GM21723 (cell line): ENCODE data around the gene SRD5A1.

ENCODE experiments used
- ATAC-seq: cut with Tn5 transposase; IDR thresholded peaks from one replicate; pipeline ENCODE4 v1.9.1; 2021; ENCODE audit warnings: mild to moderate bottlenecking, moderate library complexity; ENCODE audit not compliant: unreplicated experiment

Gene SRD5A1

DNA sequence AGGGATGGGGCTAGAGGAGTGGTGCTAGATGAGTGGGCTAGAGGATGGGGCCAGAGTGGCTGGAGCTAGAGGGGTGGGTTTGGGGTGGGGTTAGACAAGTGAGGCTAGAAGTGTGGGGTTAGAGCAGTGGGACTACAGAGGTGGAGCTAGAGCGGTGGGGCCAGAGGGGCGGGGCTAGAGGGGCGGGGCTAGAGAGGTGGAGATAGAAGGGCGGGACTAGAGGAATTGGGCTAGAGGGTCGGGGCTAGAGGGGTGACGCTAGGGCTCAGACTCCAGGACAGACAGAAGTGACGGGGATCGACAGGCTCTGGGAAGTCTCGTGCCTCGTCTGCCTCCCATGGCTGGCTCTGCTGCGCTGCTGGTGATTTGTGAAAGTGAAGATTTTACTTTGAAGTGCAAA lies 49.0 kb downstream of the SRD5A1 start:
- no peak for ATAC-seq

DNA sequence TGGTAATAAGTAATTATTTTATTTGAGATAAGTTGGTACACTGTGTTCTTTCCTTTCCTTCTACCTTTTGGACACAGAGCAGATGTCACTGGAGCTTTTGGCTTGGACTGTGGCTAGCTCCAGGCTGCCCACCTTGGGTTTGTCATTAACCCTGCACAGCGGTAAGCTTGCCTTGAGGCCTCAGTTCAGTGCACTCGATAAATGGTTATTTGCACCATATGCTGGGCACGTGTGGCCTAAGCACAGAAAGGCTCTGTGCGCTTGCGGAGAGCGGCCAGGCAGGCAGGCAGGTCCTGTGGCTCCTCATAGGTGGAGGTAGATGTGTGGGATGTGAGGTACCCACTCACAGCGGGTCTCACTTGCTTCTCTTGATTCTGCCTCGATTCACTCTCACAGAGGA lies 50.0 kb downstream of the SRD5A1 start:
- no peak for ATAC-seq

DNA sequence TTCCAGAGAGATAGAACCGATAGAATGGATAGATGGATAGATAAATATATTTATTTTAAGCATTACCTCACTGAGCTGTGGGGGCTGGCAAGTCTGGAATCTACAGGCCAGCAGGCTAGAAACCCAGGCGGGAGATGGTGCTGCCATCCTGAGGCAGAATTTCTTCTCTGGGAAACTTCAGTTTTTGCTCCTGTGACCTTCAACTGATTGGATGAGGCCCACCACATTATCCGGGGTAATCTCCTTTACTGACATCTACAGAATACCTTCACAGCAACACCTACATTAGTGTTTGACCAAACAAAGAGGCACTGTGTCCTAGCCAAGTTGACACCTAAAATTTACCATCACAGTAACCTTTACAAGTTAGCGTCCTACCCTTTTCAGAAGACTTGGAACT lies 50.8 kb downstream of the SRD5A1 start:
- no peak for ATAC-seq

DNA sequence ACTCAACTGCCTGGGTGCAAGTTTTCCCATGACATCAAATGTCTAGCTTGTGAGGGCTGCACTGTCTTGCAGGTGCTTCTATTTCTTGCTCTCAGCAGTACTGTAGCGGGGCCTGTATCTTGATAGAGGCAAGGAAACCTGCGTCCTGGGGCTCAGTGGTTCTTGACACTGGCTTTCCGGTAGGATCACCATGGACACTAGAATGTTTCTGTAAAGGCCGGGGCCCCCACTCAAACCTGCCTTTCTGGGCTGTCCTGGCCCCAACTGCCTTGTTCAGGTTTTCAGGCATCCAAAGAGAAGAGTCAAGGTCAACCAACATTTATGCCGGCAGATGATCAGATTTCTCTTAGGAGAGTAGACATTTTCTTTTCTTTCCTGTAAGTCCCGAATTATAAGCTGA lies 53.3 kb downstream of the SRD5A1 start:
- no peak for ATAC-seq

DNA sequence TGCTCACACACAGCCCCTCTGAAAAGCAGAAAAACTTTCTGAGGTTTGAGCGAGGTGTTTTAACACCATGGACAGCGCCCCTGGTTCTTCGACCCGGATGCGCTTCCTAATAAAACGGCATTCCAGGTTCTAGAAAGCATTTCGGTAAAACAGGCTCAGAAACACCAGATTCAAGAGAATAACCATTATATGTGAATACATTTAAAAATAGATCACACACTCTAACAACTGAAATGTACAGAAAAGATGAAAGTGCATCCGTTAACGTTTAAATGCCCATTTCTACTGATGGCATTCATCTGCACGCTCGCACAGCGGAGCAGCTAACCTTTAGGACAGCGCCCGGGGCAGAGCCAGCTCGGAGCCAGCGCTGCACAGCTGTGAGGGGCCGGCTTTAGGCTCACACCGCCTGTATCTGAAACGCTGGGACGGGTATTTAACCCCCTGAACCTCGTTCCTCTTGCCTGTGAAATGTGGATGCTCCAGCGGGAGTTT lies 53.7 kb downstream of the SRD5A1 start:
- no peak for ATAC-seq

DNA sequence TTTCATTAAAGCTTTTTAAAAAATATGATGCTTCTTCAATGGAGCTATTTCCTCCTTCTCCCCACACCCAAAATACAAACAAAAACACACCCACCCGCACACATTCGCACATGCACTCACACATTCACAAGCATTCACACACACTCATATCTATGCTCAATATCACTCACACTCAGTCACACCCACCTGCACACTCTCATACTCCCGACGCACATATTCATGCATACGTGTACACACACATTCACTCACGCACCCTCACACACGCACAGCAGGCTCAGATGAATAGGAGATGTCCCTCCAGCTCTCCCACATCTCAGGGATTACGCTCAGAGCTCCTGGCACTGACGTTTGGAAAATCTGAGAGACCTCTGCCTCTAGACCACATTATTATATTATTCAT lies 54.3 kb downstream of the SRD5A1 start:
- no peak for ATAC-seq

DNA sequence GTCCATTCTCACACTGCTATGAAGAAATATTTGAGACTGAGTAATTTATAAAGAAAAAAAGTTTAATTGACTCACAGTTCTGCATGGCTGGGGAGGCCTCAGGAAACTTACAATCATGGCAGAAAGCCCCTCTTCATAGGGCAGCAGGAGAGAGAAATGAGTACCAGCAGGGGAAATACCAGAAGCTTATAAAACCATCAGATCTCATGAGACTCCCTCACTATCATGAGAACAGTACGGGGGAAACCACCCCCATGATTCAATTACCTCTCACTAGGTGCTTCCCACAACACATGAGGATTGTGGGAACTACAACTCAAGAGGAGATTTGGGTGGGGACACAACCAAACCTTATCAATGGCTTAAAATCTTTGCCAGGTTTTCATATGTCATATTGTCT lies 59.7 kb downstream of the SRD5A1 start:
- no peak for ATAC-seq

DNA sequence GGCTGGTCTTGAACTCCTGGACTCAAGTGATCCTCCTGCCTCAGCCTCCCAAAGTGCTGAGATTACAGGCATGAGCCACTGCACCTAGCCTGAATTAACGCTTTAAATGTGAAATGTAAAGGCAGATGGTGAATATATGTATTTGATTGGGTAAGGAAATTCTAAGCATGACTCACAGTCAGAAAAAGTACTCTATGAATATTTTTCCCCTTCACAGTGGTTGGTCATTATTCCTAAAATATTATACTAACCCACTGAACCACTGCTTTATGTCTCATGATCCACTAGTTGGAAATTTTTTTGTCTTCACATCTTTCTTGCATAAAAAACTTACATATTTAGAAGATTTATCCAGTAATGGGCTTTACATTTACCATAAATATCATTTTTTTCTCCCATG lies 65.5 kb downstream of the SRD5A1 start:
- ATAC-seq, result no peak

DNA sequence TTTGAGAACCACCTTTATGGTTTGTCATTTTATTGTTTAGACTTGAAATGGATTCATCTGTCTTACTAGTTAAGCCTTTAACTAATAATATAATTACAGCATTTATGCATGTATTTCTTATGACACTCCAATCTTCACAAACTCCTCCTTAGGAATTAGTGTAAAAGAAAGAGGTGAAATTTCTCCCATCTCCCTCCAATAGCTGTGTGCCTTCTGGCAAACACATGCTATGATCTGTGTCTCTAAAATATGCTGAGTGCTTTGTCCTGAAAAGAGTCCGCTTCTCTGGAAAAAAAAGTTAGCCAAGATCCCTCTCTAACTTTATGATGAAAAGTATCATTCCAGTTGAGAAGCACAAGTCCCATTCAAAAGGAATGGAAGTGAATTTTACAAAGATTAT lies 66.1 kb downstream of the SRD5A1 start:
- no peak for ATAC-seq

DNA sequence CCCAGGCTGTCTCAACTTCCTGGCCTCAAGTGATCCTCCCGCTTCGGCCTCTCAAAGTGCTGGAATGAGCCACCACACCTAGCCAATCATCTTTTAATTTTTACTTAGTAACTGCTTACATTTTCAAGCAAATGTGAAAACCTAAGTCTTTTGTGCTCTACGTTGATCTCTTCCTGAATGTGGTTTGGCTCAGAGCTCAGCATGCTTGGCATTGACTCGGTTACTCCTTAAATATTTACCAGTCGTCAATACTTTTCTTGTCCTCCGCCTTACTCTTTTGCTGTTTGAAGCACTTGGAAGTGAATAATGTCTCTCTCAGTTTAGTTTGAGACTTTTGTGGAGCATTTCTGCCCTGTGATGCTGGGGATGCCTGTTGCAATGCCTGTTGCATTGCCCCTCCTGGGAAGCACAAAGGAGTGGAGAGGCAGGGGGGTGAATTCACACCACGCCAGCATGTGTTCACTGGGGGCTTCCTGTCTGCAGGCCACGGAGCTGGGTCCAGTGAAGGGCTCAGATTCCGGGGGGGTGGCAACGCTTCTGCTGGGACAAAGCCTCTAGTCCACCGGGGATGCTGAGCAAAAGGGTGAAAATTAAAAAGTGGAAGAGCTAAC lies 66.9 kb downstream of the SRD5A1 start:
- ATAC-seq, result no peak

DNA sequence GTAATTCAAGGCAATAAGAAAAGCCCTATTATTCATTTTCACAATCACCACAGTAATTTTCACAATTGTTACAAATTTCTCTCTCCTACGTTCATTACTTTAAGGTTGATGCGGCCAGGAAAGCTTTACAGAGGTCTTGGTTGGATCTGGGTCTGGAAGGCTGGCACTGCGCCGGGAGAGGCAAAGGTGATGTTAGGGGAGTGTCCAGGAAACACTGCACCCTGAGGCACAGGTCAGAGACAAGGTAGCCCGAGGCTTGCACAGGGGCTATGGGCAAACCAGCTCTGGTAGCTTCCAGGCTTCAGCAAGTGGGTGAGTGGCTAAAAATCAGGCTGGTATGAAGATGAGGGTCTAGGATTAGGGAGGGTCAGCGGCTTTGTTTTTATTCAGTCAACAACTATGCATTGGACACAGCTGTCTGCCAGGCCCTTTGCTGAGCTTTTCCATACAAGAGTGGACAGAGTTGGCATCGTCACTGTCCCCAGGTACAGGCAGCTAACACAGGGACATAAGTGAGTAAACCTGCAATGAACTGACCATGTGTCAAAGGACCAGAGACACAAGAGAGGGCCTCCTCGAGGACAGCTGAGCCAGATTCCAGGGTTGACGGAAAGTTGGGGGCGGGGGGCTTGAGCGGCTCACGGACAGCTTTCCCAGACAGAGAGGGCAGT lies 67.6 kb downstream of the SRD5A1 start:
- ATAC-seq, result no peak

DNA sequence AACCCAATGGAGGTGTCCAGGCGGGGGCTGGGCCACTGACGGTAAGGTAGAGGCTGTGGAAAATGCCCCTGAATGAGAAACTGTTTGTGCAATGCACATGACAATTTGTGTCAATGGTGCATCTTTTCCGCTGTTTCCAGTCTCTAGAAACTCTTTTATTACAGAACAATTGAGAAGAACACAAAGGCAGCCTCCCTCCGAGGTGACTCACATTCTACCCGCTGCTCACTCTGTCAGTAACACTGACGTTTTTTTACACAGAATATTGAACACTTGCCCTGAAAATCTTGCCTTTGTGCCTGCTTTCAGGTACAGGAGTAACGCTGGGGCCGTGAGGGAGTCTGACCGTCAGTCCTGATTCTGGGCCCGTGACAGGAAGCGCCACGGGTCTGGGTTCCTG lies 68.3 kb downstream of the SRD5A1 start:
- no peak for ATAC-seq

DNA sequence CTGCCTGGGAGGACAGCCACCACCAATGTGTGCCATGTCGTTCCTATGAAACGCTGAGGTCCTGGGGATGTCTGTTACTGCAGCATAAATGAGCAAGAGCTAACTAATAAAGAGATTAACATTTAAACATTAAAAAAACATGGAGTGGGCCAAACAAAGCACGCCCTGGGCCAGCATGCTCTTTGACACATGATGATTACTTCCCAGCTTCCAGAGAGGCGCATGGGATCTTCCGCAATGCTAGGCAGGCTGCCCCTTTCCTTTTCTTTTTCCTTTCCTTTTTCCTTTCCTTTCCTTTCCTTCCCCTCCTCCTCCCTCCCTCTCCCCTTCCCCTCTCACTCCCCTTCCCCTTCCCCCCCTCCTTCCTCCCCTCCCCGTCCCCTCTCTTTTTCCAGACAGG lies 69.4 kb downstream of the SRD5A1 start:
- no peak for ATAC-seq

DNA sequence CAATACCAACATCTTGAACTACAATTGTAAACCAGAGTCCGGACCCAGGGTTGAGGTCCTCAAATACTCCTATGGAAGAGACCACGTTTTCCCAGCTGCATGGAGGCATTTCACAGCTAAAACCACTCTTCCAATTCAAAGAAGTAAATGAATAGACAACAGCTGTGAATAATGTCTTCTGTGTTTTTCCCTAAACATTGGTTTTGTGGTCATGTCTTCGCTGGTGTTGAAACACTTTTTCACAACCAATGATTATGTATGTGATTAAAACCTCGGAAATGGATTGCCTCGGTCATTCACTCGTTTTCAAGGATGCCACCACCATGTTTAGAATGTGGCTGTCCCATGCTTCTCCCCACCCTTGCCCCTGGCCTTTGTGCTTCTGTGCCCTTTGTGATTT lies 70.6 kb downstream of the SRD5A1 start:
- ATAC-seq, result no peak

DNA sequence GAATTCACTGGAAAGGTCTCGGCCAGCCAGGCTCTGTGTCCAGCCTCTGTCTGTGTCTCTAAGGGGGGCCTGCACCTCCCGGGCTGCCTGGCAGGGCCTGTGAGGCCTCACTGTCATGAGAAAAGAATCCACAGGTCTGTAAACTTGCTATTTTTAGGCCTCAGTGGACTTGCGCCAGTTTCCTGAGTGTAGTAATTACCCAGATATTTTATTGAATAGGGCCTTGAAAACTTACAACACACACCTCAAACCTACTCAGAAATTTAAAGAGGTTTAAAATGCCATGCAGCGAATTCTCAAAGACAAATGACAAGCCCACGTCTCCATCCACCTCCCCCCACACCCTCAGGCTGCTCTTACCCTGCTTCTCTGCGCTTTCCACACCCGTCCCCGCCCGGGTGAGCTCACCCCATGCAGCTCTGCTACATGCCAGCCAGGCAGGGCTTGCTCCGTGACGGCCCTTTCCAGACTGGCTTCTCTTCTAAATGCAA lies 71.2 kb downstream of the SRD5A1 start:
- ATAC-seq, result no peak

DNA sequence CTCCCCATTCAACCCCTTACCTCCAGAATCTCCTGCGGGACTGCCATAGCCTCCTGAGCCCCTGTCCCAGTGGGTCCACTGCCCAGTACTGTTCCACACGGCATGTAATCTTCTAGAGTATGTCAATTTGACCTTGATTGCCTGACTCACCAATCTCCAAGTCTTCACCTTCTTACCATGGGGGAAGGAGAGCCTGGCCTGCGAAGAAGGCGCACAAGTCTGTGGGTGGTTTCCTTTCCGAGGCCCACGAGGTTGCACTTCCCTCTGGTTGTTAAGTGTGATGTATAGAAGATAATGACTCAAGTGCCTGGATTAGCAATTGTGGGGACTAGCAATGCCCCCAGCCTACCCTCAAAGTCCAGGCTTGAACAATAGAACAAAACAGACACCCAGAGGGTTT lies 71.8 kb downstream of the SRD5A1 start:
- ATAC-seq, result peak; percentile 88

DNA sequence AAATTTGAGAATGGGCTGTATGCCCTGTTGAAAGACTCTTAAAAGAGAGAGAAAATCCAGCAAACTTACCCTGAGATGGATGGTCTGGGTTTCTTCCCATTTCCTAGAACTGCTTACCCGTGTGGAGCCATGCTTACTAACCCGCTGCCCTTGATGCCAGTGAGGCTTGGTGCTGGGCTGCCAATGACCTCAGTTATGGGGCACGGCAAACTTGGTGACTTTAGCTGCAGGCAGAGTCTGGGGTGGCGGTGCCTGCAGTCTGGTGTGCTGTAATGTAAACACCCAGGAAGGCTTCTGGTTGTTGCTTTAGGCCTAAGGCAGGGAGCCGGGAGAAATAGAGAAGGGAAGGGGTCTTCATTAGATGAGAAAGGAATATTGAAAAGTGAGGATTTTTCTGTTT lies 72.7 kb downstream of the SRD5A1 start:
- no peak for ATAC-seq

DNA sequence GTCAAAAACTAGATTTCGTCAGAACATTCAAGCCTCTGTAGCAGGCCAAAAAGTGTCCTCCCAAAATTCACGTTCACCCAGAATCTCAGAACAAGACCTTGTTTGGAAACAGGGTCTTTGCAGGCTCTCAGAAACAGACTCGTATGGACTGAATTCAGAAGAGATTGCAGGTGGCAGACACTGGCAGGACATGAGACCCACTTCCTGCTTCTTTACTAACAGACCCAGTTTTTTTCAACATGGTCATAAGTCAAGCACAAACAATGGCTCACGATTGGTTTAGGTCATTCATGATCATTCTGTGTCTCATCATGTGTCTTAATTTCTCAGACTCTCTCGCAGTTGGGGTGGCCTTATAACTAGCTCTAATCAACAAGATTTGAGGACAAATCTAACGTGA lies 74.6 kb downstream of the SRD5A1 start:
- ATAC-seq, result no peak

DNA sequence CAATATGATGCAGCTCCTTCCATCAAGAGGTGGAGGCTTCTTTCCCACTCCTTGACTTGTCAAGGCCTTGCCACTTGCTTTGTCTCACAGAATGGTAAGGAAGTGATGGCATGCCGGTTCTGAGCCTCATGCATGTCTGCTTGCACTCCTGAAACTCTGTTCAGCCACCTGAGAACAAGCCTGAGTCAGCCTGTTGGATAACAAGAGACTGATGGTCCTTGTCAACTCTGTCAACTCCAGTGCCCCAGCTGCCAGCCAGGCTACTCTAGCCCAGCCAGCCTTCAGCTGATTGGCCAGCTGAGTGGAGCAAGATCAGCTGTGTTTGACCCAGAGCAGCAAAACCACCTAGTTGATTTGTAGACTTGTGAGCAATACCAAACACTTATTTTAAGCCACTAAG lies 75.6 kb downstream of the SRD5A1 start:
- ATAC-seq, result no peak

DNA sequence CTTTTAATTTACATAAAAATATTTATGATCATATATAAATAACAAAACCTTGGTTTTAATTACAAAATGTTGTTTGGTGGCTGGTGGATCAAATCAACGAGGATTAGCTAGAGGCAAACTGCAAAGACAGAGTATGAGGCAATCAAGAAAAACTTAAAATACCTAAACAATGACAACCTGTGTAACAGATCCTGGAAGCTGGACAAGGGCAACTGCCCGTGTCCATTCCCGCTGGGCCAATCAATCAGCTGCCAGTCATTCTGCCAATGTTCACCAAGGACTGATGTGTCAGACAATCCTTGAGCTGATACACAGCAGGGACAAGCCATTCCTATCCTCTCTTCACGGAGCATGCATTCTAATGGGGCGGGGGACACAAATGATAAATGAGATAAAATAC lies 76.8 kb downstream of the SRD5A1 start:
- ATAC-seq, result no peak

DNA sequence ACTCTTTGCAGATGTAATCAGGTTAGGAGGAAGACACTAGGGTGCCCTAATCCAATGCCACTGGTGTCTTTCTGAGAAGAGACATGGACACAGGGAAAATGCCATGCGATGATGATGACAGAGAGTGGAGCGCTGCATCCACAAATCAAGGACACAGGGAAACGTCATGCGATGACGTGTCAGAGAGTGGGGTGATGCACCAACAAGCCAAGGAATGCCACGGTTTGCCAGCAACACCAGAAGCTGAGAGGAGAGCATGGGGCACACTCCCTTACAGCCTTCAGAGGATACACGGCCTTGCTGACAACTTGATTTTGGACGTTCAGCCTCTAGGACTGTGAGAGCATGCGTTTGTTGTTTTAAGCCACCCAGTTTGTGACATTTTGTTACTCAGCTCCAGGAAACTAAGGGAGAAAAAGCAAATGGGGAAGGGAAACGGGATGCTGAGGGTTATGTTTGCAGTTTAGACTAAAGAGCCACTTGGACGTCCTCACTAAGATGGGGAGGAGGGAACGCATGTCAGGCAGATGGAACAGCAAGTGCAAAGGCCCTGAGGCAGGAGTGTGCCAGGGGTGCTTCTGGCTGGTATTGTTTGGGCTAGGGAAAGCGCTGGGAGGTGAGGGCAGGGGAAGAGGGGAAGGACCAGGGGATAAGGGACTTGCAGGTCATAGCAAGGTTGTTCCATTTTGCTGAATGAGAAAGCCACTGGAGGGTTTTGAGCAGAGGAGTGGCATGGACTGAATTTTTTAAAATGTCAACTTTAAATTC lies 77.5 kb downstream of the SRD5A1 start:
- no peak for ATAC-seq
